K562 (cell line): Measurements from ENCODE around the gene CLCA2. TPM values are rescaled to one million over a fixed set of nuclear protein-coding genes. Genes with fewer than 3 reads are reported as not detected.
A peak's percentile ranks its signal among the peaks of the same experiment; 100 is the strongest.

Experiments
- ARID1B ChIP-seq: fragments of 450-650 bp; IDR thresholded peaks from 2 replicates; pipeline ENCODE4 v1.6.1; 2016; ENCODE audit warnings: antibody characterized with exemption, mild to moderate bottlenecking, inconsistent platforms
- BRD9 ChIP-seq: fragments of 450-650 bp; IDR thresholded peaks from 2 replicates; pipeline ENCODE4 v1.6.1; 2018; ENCODE audit warnings: low read depth; ENCODE audit not compliant: partially characterized antibody
- C11orf30 ChIP-seq: fragments of 450-650 bp; IDR thresholded peaks from 2 replicates; pipeline ENCODE4 v1.6.1; 2016; ENCODE audit warnings: low read depth, mild to moderate bottlenecking
- CBFA2T3 ChIP-seq: fragments of 450-650 bp; IDR thresholded peaks from 2 replicates; pipeline ENCODE4 v1.6.1; 2017
- CEBPB ChIP-seq: fragments of 450-650 bp; IDR thresholded peaks from 2 replicates; pipeline ENCODE4 v1.6.1; 2016; ENCODE audit warnings: missing genetic modification characterization, missing compliant biosample characterization
- DPF2 ChIP-seq: fragments of 450-650 bp; IDR thresholded peaks from 2 replicates; pipeline ENCODE4 v1.6.1; 2016
- ETV1 ChIP-seq: fragments of 450-650 bp; conservative IDR thresholded peaks from 2 replicates; pipeline ENCODE4 v1.6.1; 2016; ENCODE audit warnings: missing genetic modification characterization, control low read depth, low read depth, missing compliant biosample characterization
- FOSL1 ChIP-seq: fragments of 200-800 bp; sonication (Bioruptor generic); conservative IDR thresholded peaks from 2 replicates; pipeline ENCODE4 v1.6.1; 2016; ENCODE audit warnings: missing genetic modification characterization, missing compliant biosample characterization
- FOXJ2 ChIP-seq: fragments of 200-800 bp; sonication (Bioruptor generic); IDR thresholded peaks from 2 replicates; pipeline ENCODE4 v1.6.1; 2016; ENCODE audit warnings: missing genetic modification characterization, missing compliant biosample characterization
- MAFG ChIP-seq: fragments of 450-650 bp; conservative IDR thresholded peaks from 2 replicates; pipeline ENCODE4 v1.6.1; 2016; ENCODE audit warnings: missing genetic modification characterization, missing compliant biosample characterization
- MAFK ChIP-seq: IDR thresholded peaks from 2 replicates; pipeline ENCODE4 v1.6.1; 2011; ENCODE audit warnings: low read length, improper control_type of control experiment
- MEIS2 ChIP-seq: fragments of 450-650 bp; IDR thresholded peaks from 2 replicates; pipeline ENCODE4 v1.6.1; 2014; ENCODE audit warnings: mild to moderate bottlenecking; ENCODE audit not compliant: partially characterized antibody
- NCOA2 ChIP-seq, 2 experiments: fragments of 450-650 bp; IDR thresholded peaks; 2 replicates each; pipeline ENCODE4 v1.6.1; 2018; ENCODE audit warnings: mild to moderate bottlenecking in 2 of 2, moderate library complexity in 1 of 2; ENCODE audit not compliant: partially characterized antibody in 2 of 2
- NCOR1 ChIP-seq: fragments of 450-650 bp; IDR thresholded peaks from 2 replicates; pipeline ENCODE4 v1.6.1; 2016; ENCODE audit warnings: mild to moderate bottlenecking, moderate library complexity
- NR2C2 ChIP-seq, 2 experiments: fragments of 200-800 bp in 1 of 2; sonication (Bioruptor generic) in 1 of 2; sonication (generic) in 1 of 2; formaldehyde crosslinking in 1 of 2; IDR thresholded peaks; 2 replicates each; pipeline versions ENCODE4 v1.6.1 to v1.8.0; 2016 to 2022; ENCODE audit warnings: mild to moderate bottlenecking in 1 of 2, missing compliant biosample characterization in 1 of 2, missing genetic modification characterization in 1 of 2, missing genetic modification reagents in 1 of 2
- NRF1 ChIP-seq, 2 experiments: fragments of 450-650 bp; IDR thresholded peaks in 1 of 2; conservative IDR thresholded peaks in 1 of 2; 2 replicates each; pipeline ENCODE4 v1.6.1; 2014; ENCODE audit warnings: mild to moderate bottlenecking in 2 of 2
- RCOR1 ChIP-seq, 2 experiments: IDR thresholded peaks; 2 replicates each; pipeline ENCODE4 v1.6.1; 2012; ENCODE audit warnings: low read depth in 2 of 2, low read length in 2 of 2, borderline replicate concordance in 1 of 2, improper control_type of control experiment in 1 of 2
- SAFB ChIP-seq: fragments of 200-400 bp; formaldehyde crosslinking; IDR thresholded peaks from 2 replicates; pipeline ENCODE4 v1.6.1; 2017; ENCODE audit warnings: low read depth, low read length, borderline replicate concordance
- SMARCA4 ChIP-seq: fragments of 450-650 bp; IDR thresholded peaks from 2 replicates; pipeline ENCODE4 v1.6.1; 2016
- SMARCE1 ChIP-seq: fragments of 450-650 bp; IDR thresholded peaks from 2 replicates; pipeline ENCODE4 v1.7.1; 2016; ENCODE audit warnings: mild to moderate bottlenecking
- TAL1 ChIP-seq: fragments of 450-650 bp; IDR thresholded peaks from 2 replicates; pipeline ENCODE4 v1.6.1; 2016; ENCODE audit warnings: mild to moderate bottlenecking
- TEAD4 ChIP-seq, 2 experiments: sonication (generic) in 1 of 2; formaldehyde crosslinking in 1 of 2; IDR thresholded peaks; 2 replicates each; pipeline versions ENCODE4 v1.6.1 to v1.8.0; 2012 to 2022; ENCODE audit warnings: borderline replicate concordance in 1 of 2, inconsistent platforms in 1 of 2, low read length in 1 of 2, mild to moderate bottlenecking in 1 of 2, missing genetic modification reagents in 1 of 2
- TRIM24 ChIP-seq, 2 experiments: fragments of 450-650 bp; IDR thresholded peaks; 2 replicates each; pipeline ENCODE4 v1.6.1; 2016
- ZBTB7A ChIP-seq: IDR thresholded peaks from 2 replicates; pipeline ENCODE4 v1.6.1; 2011; ENCODE audit warnings: low read depth, mild to moderate bottlenecking, low read length, moderate library complexity, borderline replicate concordance; ENCODE audit not compliant: control insufficient read depth
- ZNF316 ChIP-seq: fragments of 450-650 bp; IDR thresholded peaks from 2 replicates; pipeline ENCODE4 v1.6.1; 2016
- polyA plus RNA-seq, 8 experiments: library from polyadenylated mRNA; depleted of rRNA in 4 of 8; stranded (reverse) in 5 of 8; unstranded in 3 of 8; fragments of >200 nt; fragmentation: Nextera tagmentation in 2 of 8; fragmentation: Illumina TruSeq in 1 of 8; extraction: Ambion mirVana in 2 of 8; extraction: Trizol in 1 of 8; gene quantifications; 2 replicates each; pipeline versions ENCODE4 v1.2.1 to v1.2.3, GENCODE V29; 2011 to 2014; ENCODE audit warnings: inconsistent platforms in 1 of 8, missing spikeins in 1 of 8
- total RNA-seq, 7 experiments: library from RNA; depleted of rRNA in 6 of 7; stranded (reverse); fragments of >200 nt in 6 of 7; fragmentation: Illumina TruSeq in 2 of 7; extraction: Trizol in 2 of 7; gene quantifications; 2 replicates each; pipeline versions ENCODE4 v1.2.1 to v1.2.3, GENCODE V29; 2011 to 2021; ENCODE audit warnings: low replicate concordance in 1 of 7
- TF ChIP-seq, protein P1 (sequence below): fragments of 450-650 bp; IDR thresholded peaks from 2 replicates; pipeline ENCODE4 v1.6.1; 2016; ENCODE audit warnings: missing biosample characterization, missing genetic modification characterization
- TF ChIP-seq, protein P2 (sequence below), 2 experiments: fragments of 450-650 bp in 1 of 2; sonication (generic) in 1 of 2; formaldehyde crosslinking in 1 of 2; IDR thresholded peaks in 1 of 2; conservative IDR thresholded peaks in 1 of 2; 2 replicates each; pipeline versions ENCODE4 v1.6.1 to v1.8.1; 2016 to 2023; ENCODE audit warnings: mild to moderate bottlenecking in 2 of 2, moderate library complexity in 2 of 2, inconsistent platforms in 1 of 2, missing genetic modification reagents in 1 of 2
- TF ChIP-seq, protein P3 (sequence below): fragments of 200-800 bp; sonication (Bioruptor generic); IDR thresholded peaks from 2 replicates; pipeline ENCODE4 v1.6.1; 2017; ENCODE audit warnings: missing genetic modification characterization, missing compliant biosample characterization

Gene CLCA2
- total and polyA plus RNA-seq, 9 of the 15 experiments (the other 6 are each of a cell fraction or from before 2014, with no cell fraction given), result 0.03 TPM; not detected in 8

DNA sequence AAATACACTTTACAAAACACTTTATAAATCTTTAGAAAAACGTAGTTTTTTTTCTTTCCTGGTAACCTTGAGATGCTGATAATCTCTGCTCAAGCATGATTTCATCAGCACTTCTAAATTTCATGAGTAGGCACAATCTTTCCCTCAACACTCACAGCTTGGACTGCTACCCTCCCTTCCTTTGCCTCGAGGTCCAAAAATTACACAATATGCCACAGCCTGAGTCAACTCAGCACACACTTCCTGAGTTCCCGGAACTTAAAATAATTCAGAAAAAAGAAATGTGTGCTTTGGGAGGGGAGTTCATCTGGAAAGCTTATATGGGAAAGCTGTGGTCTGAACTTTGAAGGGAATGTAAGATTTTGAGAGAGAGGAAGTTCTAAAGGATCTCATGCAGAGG is 5.9 kb downstream of the CLCA2 start (continued):
- TF ChIP-seq, protein P1, sequence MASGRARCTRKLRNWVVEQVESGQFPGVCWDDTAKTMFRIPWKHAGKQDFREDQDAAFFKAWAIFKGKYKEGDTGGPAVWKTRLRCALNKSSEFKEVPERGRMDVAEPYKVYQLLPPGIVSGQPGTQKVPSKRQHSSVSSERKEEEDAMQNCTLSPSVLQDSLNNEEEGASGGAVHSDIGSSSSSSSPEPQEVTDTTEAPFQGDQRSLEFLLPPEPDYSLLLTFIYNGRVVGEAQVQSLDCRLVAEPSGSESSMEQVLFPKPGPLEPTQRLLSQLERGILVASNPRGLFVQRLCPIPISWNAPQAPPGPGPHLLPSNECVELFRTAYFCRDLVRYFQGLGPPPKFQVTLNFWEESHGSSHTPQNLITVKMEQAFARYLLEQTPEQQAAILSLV, result peak; percentile 28; the same call in 1 of the 2 replicates
- peak; percentile 16 for TF ChIP-seq MEIS2
- peak; percentile 32 to 37; a peak in 1 of 4 replicates for TF ChIP-seq NRF1 (conservative IDR thresholded peaks at IDR 0.05 in 1 of 2, IDR thresholded peaks at IDR 0.05 in 1 of 2)
- peak; percentile 71; the same call in 1 of the 2 replicates for TF ChIP-seq MAFK
- peak; percentile 93 for TF ChIP-seq CEBPB (tag)
- no peak for TF ChIP-seq NCOR1
- no peak for TF ChIP-seq FOXJ2 (tag)
- TF ChIP-seq ZBTB7A, result no peak
- TF ChIP-seq ARID1B, result peak; percentile 56
- no peak for TF ChIP-seq BRD9
- peak; percentile 95 for TF ChIP-seq ZNF316
- TF ChIP-seq, protein P2, sequence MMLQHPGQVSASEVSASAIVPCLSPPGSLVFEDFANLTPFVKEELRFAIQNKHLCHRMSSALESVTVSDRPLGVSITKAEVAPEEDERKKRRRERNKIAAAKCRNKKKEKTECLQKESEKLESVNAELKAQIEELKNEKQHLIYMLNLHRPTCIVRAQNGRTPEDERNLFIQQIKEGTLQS (IDR thresholded peaks at IDR 0.05), result peak; percentile 71
- TF ChIP-seq, protein P2 (CRISPR knock-in tag; conservative IDR thresholded peaks at IDR 0.05), result no peak
- peak; percentile 44; the same call in 1 of the 2 replicates for TF ChIP-seq SMARCE1
- peak; percentile 59; the same call in 1 of the 2 replicates for TF ChIP-seq DPF2
- TF ChIP-seq TAL1, result 0 out of 2 replicates have a peak, but pooled peaks have one; percentile 7
- TF ChIP-seq SMARCA4, result peak; percentile 51; the same call in 1 of the 2 replicates
- peak; percentile 74 for TF ChIP-seq MAFG (tag)
- peak; percentile 90 for TF ChIP-seq C11orf30
- TF ChIP-seq NR2C2 (CRISPR knock-in tag; IDR thresholded peaks at IDR 0.05), result no peak
- TF ChIP-seq NR2C2 (tag; IDR thresholded peaks at IDR 0.05), result peak; percentile 36; the same call in 1 of the 2 replicates
- peak; percentile 42; the same call in 1 of the 2 replicates for TF ChIP-seq TEAD4 (IDR thresholded peaks at IDR 0.05; ENCODE audit: low read length)
- TF ChIP-seq TEAD4 (CRISPR knock-in tag; IDR thresholded peaks at IDR 0.05; ENCODE audit: borderline replicate concordance), result no peak
- TF ChIP-seq ETV1 (tag), result peak; percentile 71
- no peak for TF ChIP-seq NCOA2 (IDR thresholded peaks at IDR 0.05; ENCODE audit: partially characterized antibody in 2 of 2)
- no peak for TF ChIP-seq SAFB
- TF ChIP-seq, protein P3, sequence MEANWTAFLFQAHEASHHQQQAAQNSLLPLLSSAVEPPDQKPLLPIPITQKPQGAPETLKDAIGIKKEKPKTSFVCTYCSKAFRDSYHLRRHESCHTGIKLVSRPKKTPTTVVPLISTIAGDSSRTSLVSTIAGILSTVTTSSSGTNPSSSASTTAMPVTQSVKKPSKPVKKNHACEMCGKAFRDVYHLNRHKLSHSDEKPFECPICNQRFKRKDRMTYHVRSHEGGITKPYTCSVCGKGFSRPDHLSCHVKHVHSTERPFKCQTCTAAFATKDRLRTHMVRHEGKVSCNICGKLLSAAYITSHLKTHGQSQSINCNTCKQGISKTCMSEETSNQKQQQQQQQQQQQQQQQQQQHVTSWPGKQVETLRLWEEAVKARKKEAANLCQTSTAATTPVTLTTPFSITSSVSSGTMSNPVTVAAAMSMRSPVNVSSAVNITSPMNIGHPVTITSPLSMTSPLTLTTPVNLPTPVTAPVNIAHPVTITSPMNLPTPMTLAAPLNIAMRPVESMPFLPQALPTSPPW (CRISPR knock-in tag), result peak; percentile 37; the same call in 1 of the 2 replicates
- TF ChIP-seq RCOR1 (IDR thresholded peaks at IDR 0.05; ENCODE audit: borderline replicate concordance in 1 of 2, low read depth in 2 of 2, low read length in 2 of 2), result peak in 1 of 2 experiments; percentile 34; a peak in 1 of 4 replicates
- peak; percentile 84 for TF ChIP-seq FOSL1 (tag)
- TF ChIP-seq TRIM24 (IDR thresholded peaks at IDR 0.05), result peak; percentile 42 to 66; a peak in 1 of 4 replicates
- TF ChIP-seq CBFA2T3, result peak; percentile 44
